MM.1S (cell line): ENCODE measurements around the gene CCDC121.

Source experiments
- EZH2 ChIP-seq: fragments of 300-600 bp; sonication (generic); optimal IDR thresholded peaks from 2 replicates; pipeline ENCODE3; 2017; ENCODE audit warnings: low read depth, mild to moderate bottlenecking, antibody characterized with exemption, low read length, mixed read lengths
- TF ChIP-seq, protein P1 (sequence below): fragments of 300-600 bp; sonication (generic); IDR thresholded peaks from 2 replicates; pipeline ENCODE4 v1.5.1; 2016; ENCODE audit warnings: antibody characterized with exemption, low read length, mixed read lengths

DNA sequence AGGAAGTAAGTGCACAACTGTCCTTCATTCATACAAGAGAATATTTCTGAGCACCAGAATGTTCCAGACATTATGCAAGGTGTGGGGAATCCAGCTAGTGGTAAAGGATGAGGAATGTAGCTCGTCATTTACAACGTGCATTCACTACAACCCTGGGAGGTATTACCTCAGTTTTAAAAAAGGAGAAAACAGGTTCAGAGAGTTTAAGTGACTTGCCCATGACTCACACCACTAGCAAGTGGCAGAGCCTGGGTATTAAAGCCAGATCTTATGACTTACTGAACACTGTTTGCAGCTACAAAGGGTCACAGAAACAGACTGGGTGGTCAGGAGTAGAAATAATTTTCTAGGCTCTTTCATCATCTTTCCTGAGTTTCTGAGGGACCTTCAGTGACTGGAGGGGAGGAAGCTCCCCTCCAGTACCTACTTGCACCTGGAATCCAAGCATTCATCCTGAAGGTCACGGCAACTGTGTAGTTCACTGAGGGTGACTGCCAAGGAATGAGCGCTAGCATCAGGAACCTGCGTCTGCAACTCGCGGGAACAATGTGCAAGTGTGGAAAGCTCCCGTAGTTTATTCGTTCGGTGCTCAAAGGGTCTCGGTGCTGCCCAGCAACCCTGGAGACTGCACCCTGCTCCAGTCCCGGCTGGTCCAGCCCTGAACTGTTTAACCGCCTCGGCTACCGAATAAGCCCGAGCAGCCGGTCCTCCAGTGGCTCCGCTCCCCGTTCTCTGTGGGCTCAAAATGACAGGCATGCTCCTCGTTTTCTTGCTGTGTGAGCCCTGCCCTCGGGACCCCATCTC is 647 bp downstream of the CCDC121 start:
- TF ChIP-seq, protein P1, sequence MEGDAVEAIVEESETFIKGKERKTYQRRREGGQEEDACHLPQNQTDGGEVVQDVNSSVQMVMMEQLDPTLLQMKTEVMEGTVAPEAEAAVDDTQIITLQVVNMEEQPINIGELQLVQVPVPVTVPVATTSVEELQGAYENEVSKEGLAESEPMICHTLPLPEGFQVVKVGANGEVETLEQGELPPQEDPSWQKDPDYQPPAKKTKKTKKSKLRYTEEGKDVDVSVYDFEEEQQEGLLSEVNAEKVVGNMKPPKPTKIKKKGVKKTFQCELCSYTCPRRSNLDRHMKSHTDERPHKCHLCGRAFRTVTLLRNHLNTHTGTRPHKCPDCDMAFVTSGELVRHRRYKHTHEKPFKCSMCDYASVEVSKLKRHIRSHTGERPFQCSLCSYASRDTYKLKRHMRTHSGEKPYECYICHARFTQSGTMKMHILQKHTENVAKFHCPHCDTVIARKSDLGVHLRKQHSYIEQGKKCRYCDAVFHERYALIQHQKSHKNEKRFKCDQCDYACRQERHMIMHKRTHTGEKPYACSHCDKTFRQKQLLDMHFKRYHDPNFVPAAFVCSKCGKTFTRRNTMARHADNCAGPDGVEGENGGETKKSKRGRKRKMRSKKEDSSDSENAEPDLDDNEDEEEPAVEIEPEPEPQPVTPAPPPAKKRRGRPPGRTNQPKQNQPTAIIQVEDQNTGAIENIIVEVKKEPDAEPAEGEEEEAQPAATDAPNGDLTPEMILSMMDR: no peak
- no peak for TF ChIP-seq EZH2
